Effector memory CD8-positive, alpha-beta T cell (primary cell): ENCODE measurements around the gene HECTD1.
A peak's percentile ranks its signal among the peaks of the same experiment; 100 is the strongest.
"Not testable (repeated sequence)": the region's sequence is repeated elsewhere in the genome, so short reads cannot be mapped to it uniquely, and the experiment has no call there.

ENCODE experiments used
- ATAC-seq: fragments of 150-1000 bp; cut with Tn5 transposase; replicated peaks from 2 replicates; pipeline ENCODE4 v1.10.0; 2021; ENCODE audit warnings: mild to moderate bottlenecking, moderate library complexity
- DNase-seq, 3 experiments: peaks; one replicate each; pipeline ENCODE4 v3.0.0; 2021
- H3K27ac Mint-ChIP-seq, 2 donors: one replicate each; pipeline ENCODE4 v1.8.0; 2022; ENCODE audit warnings: mild to moderate bottlenecking in 2 of 2, mixed read lengths in 2 of 2, moderate library complexity in 2 of 2
- H3K27me3 Mint-ChIP-seq, 2 donors: one replicate each; pipeline ENCODE4 v1.8.0; 2022; ENCODE audit warnings: mixed read lengths in 2 of 2
- H3K36me3 Mint-ChIP-seq: one replicate; pipeline ENCODE4 v1.8.0; 2022; ENCODE audit warnings: mild to moderate bottlenecking, moderate library complexity, mixed read lengths; ENCODE audit not compliant: insufficient read depth
- H3K4me1 Mint-ChIP-seq, 2 donors: one replicate each; pipeline ENCODE4 v1.8.0; 2022; ENCODE audit warnings: low read depth in 2 of 2, mixed read lengths in 2 of 2
- H3K4me3 Mint-ChIP-seq, 2 donors: one replicate each; pipeline ENCODE4 v1.8.0; 2022; ENCODE audit warnings: mild to moderate bottlenecking in 2 of 2, mixed read lengths in 2 of 2, moderate library complexity in 2 of 2
- H3K9me3 Mint-ChIP-seq, 2 donors: one replicate each; pipeline ENCODE4 v1.8.0; 2022; ENCODE audit warnings: mixed read lengths in 2 of 2
- total RNA-seq, 9 experiments: gene quantifications; one replicate each; lab custom pipeline; 2026; lab: John Stamatoyannopoulos, UW

HECTD1 gene
- total RNA-seq, result 260 to 428 (median 302) reads per million in 9 experiments

DNA sequence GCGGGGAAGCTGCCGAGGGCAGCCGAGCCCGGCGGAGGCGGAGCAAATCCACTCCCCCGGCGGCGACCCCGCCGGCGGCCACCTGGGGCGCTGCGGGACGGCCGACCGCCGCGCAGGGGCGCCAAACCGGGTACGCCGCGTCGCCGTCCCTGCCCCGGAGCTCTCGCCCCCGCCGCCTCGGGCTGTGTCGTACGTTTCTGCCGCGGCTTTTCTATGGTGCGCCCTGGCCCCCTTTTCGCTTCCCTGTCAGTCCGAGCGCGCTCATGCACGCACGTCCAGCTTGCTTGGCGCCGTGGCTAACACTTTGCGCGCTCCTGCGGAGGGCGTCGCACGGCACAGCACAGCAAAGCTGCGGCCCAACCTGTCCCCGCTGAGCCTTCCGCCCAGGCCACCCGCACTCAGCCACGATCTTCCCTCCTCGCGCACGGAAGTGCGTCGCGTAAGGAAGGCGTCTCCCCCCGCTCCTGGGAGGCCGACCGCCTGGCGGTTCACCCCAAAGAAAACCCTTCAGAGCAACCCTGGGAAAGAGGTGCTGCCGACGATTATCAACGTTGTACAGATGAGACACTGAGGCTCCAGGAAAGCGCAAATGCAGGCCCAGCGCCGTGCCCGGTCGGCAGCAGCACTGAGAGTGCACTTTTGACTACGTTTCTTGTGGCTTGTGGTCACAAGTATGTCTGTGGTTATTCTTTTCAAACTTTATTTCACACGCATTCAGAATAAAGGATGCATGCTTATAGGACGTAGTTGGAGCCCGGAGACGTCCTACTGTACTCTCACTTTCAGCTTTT is at the start of gene HECTD1:
Gene HECTD1 (minus strand): TSS at position 39 of the 791 bp plus-strand sequence. CDS start 1,857 bp downstream, outside the sequence.
- peak; percentile 79 to 86 (median 83) for DNase-seq
- Mint-ChIP-seq H3K27ac (peak within 1 kb of the TSS; percentile 99), H3K9me3 (no peaks in the 10 kb centered on the region), H3K4me1 (peaks cover 31 to 40% of the 10 kb centered on the region in 2 donors), H3K36me3 (peaks cover 47% of the 10 kb centered on the region), H3K27me3 (no peaks in the 10 kb centered on the region), H3K4me3 (peak within 1 kb of the TSS; percentile 89 to 94)
- peak; percentile 65 for ATAC-seq

GRCh38 chr14:31257244-31257553 is 49.6 kb upstream of the HECTD1 start:
- Mint-ChIP-seq H3K36me3 (peaks cover 3% of the 10 kb centered on the region), H3K27ac (no peak overlapping the region), H3K4me1 (peaks cover 0 to 2% of the 10 kb centered on the region in 2 donors), H3K9me3 (no peaks in the 10 kb centered on the region), H3K4me3 (no peak overlapping the region), H3K27me3 (no peaks in the 10 kb centered on the region)
- ATAC-seq (no peak), DNase-seq (no peak)

- no peak overlapping the region for H3K27ac Mint-ChIP-seq
- ATAC-seq (no peak), DNase-seq (no peak)
- no peaks in the 10 kb centered on the region for H3K27me3 Mint-ChIP-seq
- H3K4me3 Mint-ChIP-seq, result no peak overlapping the region
- no peaks in the 10 kb centered on the region for H3K9me3 Mint-ChIP-seq
- peaks cover 3% of the 10 kb centered on the region for H3K36me3 Mint-ChIP-seq
- peaks cover 0 to 2% of the 10 kb centered on the region in 2 donors for H3K4me1 Mint-ChIP-seq
These were observed 49.1 kb upstream of the HECTD1 start for GRCh38 chr14:31256534-31257243.

DNA sequence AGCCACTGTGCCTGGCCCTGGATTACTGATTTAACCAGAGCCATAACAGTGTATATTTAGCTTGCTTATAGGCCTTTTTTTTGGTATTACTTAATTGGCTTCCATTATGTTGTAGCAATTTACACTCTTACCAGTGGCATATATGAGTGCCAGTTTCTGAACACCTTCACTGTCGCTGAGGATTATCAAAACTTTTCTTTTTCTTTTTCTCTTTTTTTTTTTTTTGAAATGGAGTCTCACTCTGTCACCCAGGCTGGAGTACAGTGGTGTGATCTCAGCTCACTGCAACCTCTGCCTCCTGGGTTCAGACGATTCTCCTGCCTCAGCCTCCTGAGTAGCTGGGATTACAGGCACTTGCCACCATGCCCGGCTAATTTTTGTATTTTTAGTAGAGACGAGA is 48.3 kb upstream of the HECTD1 start:
- not testable (repeated sequence) for H3K27ac Mint-ChIP-seq, H3K36me3 Mint-ChIP-seq, H3K27me3 Mint-ChIP-seq, H3K4me3 Mint-ChIP-seq, H3K4me1 Mint-ChIP-seq, ATAC-seq, H3K9me3 Mint-ChIP-seq, DNase-seq

DNA sequence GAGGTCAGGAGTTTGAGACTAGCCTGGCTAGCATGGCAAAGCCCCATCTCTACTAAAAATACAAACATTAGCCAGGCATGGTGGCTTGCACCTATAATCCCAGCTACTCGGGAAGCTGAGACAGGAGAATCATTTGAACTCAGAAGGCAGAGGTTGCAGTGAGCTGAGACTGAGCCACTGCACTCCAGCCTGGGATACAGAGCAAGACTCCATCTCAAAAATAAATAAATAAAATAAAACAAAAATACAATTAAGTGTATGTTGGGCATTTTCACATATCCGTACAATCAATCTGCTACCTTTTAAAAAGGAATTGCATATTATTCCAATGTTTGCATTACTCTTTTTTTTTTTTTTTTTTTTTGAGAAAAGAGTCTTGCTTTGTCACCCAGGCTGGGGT is 47.7 kb upstream of the HECTD1 start:
- no peak for DNase-seq
- H3K4me3 Mint-ChIP-seq, result no peak overlapping the region
- H3K27me3 Mint-ChIP-seq, result no peaks in the 10 kb centered on the region
- no peak for ATAC-seq
- H3K4me1 Mint-ChIP-seq, result no peaks in the 10 kb centered on the region
- no peaks in the 10 kb centered on the region for H3K9me3 Mint-ChIP-seq
- H3K27ac Mint-ChIP-seq, result no peak overlapping the region
- peaks cover 3% of the 10 kb centered on the region for H3K36me3 Mint-ChIP-seq

DNA sequence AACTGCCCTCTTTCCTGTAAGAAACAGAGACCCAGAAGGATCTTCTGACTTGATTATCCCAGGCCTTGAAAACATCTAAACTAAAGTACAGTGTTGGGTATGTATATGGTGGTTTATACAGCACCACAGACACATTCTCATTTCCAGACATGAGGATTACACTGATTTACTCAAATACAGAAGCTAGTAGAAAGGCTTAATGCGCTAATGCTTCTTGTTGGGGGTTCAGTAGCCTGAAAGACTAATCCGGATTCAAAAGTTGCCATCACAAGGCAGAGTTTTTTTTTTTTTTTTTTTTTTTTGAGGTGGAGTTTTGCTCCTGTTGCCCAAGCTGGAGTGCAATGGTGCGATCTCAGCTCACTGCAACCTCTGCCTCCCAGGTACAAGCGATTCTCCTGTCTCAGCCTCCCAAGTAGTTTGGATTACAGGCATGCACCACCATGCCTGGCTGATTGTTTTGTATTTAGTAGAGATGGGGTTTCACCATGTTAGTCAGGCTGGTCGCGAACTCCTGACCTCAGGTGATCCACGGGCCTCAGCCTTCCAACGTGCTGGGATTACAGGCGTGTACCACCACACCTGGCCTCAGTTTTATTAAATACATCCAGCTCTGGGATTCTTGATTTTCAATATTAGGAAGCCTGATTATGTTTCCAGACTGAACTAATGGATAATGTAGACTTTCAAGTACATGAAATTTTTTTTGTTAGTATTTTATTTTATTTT is 46.3 kb upstream of the HECTD1 start:
- no peaks in the 10 kb centered on the region for H3K9me3 Mint-ChIP-seq
- DNase-seq (no peak), ATAC-seq (no peak)
- peaks cover 3% of the 10 kb centered on the region for H3K36me3 Mint-ChIP-seq
- no peak overlapping the region for H3K27ac Mint-ChIP-seq
- H3K4me1 Mint-ChIP-seq, result no peaks in the 10 kb centered on the region
- no peaks in the 10 kb centered on the region for H3K27me3 Mint-ChIP-seq
- H3K4me3 Mint-ChIP-seq, result no peak overlapping the region

DNA sequence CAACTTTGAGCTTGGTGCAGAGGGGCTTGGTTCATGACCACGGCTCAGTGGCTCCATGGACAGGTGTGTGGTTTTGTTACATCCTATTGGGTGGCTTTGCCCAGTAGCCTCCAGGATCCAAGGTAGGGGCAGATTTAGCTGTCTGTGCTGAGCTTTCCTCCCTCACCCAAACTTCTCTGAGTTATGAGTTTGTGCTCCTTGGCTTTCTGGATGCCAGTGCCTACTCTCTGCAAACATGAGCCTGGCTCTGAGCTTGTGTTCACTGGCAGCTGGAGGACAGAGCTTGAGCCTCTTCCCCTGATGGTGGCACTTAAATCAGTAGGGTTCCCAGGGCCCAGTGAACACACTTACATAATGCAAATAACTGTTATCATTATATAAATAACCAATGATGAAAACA is 45.3 kb upstream of the HECTD1 start:
- Mint-ChIP-seq H3K36me3 (no peaks in the 10 kb centered on the region), H3K27me3 (peaks cover 0 to 4% of the 10 kb centered on the region in 2 donors), H3K4me3 (no peak overlapping the region), H3K9me3 (no peaks in the 10 kb centered on the region), H3K4me1 (no peaks in the 10 kb centered on the region), H3K27ac (no peak overlapping the region)
- no peak for DNase-seq
- ATAC-seq, result no peak

DNA sequence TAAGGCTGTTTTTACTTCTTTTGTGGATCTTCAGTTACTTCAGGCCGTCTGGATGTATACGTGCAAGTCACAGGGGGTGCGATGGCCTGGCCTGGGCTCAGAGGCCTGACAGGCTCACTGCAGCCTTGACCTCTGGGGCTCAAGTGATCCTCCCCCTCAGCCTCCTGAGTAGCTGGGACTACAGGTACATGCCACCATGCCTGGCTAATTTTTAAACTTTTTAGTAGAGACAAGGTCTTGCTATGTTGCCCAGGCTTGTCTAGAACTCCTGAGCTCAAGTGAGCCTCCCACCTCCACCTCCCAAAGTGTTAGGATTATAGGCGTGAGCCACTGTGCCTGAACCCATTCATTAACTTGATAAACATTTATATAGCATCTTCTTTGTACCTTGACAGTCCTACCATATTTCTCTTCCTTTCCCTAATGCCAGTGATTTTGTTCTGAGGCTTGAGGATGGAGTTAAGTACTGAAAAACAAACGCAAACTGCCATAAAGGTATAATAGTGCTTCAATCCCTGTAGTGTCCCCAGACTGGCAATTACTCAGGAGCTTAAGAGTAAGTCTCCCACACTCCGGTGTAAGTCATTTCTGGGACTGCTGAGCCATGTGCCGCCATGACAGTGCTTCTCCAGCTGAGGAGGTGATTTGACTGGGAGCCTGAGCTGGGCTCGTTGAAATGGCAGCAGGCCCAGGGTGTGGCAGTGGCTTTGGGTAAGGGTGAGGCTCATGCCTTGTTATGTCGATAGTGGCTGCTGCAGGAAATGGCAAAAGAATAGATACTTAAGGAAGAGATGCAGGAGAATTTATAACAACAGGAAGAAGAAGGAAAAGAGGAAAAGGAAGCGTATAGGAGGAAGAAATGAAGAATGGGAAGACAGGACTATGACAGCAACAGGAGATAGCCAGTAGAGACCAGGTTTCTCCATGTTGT is 43.7 kb upstream of the HECTD1 start:
- no peak for ATAC-seq
- no peaks in the 10 kb centered on the region for H3K4me1 Mint-ChIP-seq
- H3K27ac Mint-ChIP-seq, result no peak overlapping the region

GRCh38 chr14:31244626-31245025 is 37.0 kb upstream of the HECTD1 start:
- ATAC-seq (no peak), DNase-seq (no peak)
- no peaks in the 10 kb centered on the region for H3K9me3 Mint-ChIP-seq
- H3K36me3 Mint-ChIP-seq, result no peaks in the 10 kb centered on the region
- H3K4me3 Mint-ChIP-seq, result no peak overlapping the region
- no peak overlapping the region for H3K27ac Mint-ChIP-seq
- H3K27me3 Mint-ChIP-seq, result peaks cover 0 to 6% of the 10 kb centered on the region in 2 donors
- H3K4me1 Mint-ChIP-seq, result peaks cover 7 to 13% of the 10 kb centered on the region in 2 donors

More for the DNA sequence above, 43.7 kb upstream of the HECTD1 start:
- Mint-ChIP-seq H3K27me3 (peaks cover 0 to 6% of the 10 kb centered on the region in 2 donors), H3K9me3 (no peaks in the 10 kb centered on the region), H3K36me3 (no peaks in the 10 kb centered on the region), H3K4me3 (no peak overlapping the region)
- no peak for DNase-seq

GRCh38 chr14:31243860-31244259 is 36.3 kb upstream of the HECTD1 start:
- Mint-ChIP-seq H3K4me3 (no peak overlapping the region), H3K36me3 (no peaks in the 10 kb centered on the region), H3K27me3 (peaks cover 0 to 6% of the 10 kb centered on the region in 2 donors), H3K4me1 (peaks cover 9 to 13% of the 10 kb centered on the region in 2 donors), H3K27ac (no peak overlapping the region), H3K9me3 (no peaks in the 10 kb centered on the region)
- ATAC-seq (no peak), DNase-seq (no peak)

- not testable (repeated sequence) for ATAC-seq, DNase-seq, H3K27me3 Mint-ChIP-seq, H3K9me3 Mint-ChIP-seq, H3K36me3 Mint-ChIP-seq
- H3K4me1 Mint-ChIP-seq, result peaks cover 9 to 13% of the 10 kb centered on the region in 2 donors
- H3K27ac Mint-ChIP-seq, result peak overlapping the region in 1 of 2 donors; percentile 14
- peak overlapping the region; percentile 1 to 7 for H3K4me3 Mint-ChIP-seq
These were observed 34.8 kb upstream of the HECTD1 start for GRCh38 chr14:31242161-31242940.

DNA sequence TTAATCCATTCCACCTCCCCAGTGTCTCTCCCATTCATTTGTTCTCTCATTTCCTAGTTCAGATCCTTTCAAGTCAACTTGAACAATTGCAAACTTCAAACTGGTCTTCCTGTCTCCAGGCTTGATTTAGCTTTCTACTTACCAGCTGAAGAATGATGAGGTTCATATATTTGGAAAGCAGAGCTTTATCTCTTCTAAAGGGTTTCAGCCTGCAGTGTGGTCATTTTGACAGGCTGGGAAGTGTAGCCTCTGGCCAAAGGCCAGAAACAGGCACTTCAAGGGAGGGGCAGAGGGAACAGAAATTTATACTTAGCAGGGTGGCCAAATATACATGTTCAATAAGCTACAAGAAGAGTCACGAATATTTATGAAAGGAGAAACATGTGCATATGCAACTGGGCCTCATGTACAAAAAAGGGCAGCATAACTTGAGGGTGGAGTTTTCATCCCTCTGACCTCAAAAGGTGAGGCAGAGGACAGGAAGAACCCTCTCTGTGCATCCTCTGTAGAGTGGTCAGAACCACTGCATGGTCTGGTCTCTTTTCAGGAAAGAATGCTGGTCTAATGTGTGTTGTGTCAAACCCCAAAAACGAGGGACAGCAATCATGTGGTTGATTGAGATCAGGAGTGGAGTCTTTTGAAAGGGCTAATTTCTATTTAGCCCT is 34.0 kb upstream of the HECTD1 start:
- peak overlapping the region; percentile 1 to 7 for H3K4me3 Mint-ChIP-seq
- peaks cover 9 to 13% of the 10 kb centered on the region in 2 donors for H3K4me1 Mint-ChIP-seq
- DNase-seq (no peak), ATAC-seq (no peak)
- no peaks in the 10 kb centered on the region for H3K9me3 Mint-ChIP-seq
- no peaks in the 10 kb centered on the region for H3K36me3 Mint-ChIP-seq
- peak overlapping the region in 1 of 2 donors; percentile 14 for H3K27ac Mint-ChIP-seq
- no peaks in the 10 kb centered on the region for H3K27me3 Mint-ChIP-seq
